Heart left ventricle (tissue), 16 donors: Measurements from ENCODE around the gene SLC33A1. TPM values are rescaled to one million over a fixed set of nuclear protein-coding genes. Genes with fewer than 3 reads are reported as not detected.

Experiments used
- ATAC-seq, 4 donors: fragments of 200-7000 bp; cut with Tn5 transposase; one replicate each; pipeline ENCODE4 v1.9.1; 2020 to 2022; ENCODE audit warnings: moderate library complexity in 4 of 4, mild to moderate bottlenecking in 3 of 4, moderate number of reproducible peaks in 1 of 4
- DNase-seq, 5 donors: peaks; one replicate each; pipeline ENCODE4 v3.0.0-alpha.2; 2020
- H3K27ac ChIP-seq, 12 donors: fragments of 200-600 bp; sonication (generic) in 4 of 12; one replicate each; pipeline versions ENCODE4 v1.5.0 to v1.8.0; 2016 to 2022; ENCODE audit warnings: mild to moderate bottlenecking in 2 of 12
- H3K27me3 ChIP-seq, 9 donors: fragments of 200-600 bp; sonication (generic) in 2 of 9; one replicate each; pipeline versions ENCODE4 v1.5.1 to v1.8.0; 2016 to 2022; ENCODE audit warnings: mild to moderate bottlenecking in 3 of 9
- H3K36me3 ChIP-seq, 9 donors: fragments of 200-600 bp; sonication (generic) in 2 of 9; one replicate each; pipeline versions ENCODE4 v1.5.0 to v1.8.0; 2018 to 2022; ENCODE audit warnings: mild to moderate bottlenecking in 2 of 9
- H3K4me1 ChIP-seq, 12 donors: fragments of 200-600 bp; sonication (generic) in 4 of 12; one replicate each; pipeline versions ENCODE4 v1.5.0 to v1.8.0; 2016 to 2022; ENCODE audit warnings: mild to moderate bottlenecking in 3 of 12
- H3K4me3 ChIP-seq, 12 donors: fragments of 200-600 bp; sonication (generic) in 4 of 12; one replicate each; pipeline versions ENCODE4 v1.5.0 to v1.8.0; 2017 to 2022; ENCODE audit warnings: mild to moderate bottlenecking in 9 of 12, moderate library complexity in 4 of 12
- H3K9me3 ChIP-seq, 12 donors: fragments of 200-600 bp; sonication (generic) in 4 of 12; one replicate each; pipeline versions ENCODE4 v1.5.0 to v1.8.0; 2016 to 2022; ENCODE audit warnings: mild to moderate bottlenecking in 1 of 12
- POLR2A ChIP-seq, 2 donors: fragments of 450-650 bp; IDR thresholded peaks; one replicate each; pipeline ENCODE4 v1.6.1; 2017; ENCODE audit warnings: antibody characterized with exemption in 2 of 2, mild to moderate bottlenecking in 2 of 2, moderate library complexity in 2 of 2
- WGBS, 4 donors: extraction: QIAGEN DNeasy Blood & Tissue Kit in 2 of 4; methylation state at CpG; one replicate each; pipeline versions ENCODE4 v1.1.5 to v1.1.7; 2013 to 2018; 5-methylcytosine and 5-hydroxymethylcytosine counted together
- intact Hi-C, 10 donors: fragments of 100-400 bp; cut with DNase I; formaldehyde crosslinking; loops; one replicate each; pipeline versions ENCODE4 v1.11.1 to v1.14.2; 2022
- polyA plus RNA-seq, 2 donors: library from polyadenylated mRNA; stranded (reverse); fragments of 200-250 nt; gene quantifications; one replicate each; pipeline ENCODE4 v1.2.3, GENCODE V29; 2013
- total RNA-seq, 9 donors: library from RNA; depleted of rRNA in 2 of 9; stranded (reverse); fragments of >200 nt in 2 of 9; fragmentation: NEBNext Ultra II Directional in 3 of 9; extraction: Animal tissue kit (Norgen Biotek cat#: 25700) in 3 of 9; gene quantifications; one replicate each; pipeline versions ENCODE4 v1.1.0 to v1.2.4, GENCODE V29; 2016 to 2023
- TF ChIP-seq, protein P1 (sequence below), 12 donors: fragments of 200-600 bp; sonication (generic) in 4 of 12; IDR thresholded peaks; one replicate each; pipeline versions ENCODE4 v1.5.0 to v1.8.0; 2018 to 2022; ENCODE audit warnings: antibody characterized with exemption in 12 of 12, mild to moderate bottlenecking in 5 of 12
- donor health status: ischemic (EF 13 %, LVEDD 7.1; RV severe dilation, severe dysfunction).
- donor health status: healthy with polysubstance abuse.
- donor health status: DM: no; HTN: yes; CAD: no.
- donor health status: DM: no; HTN: no; CAD: no.
- donor health status: ischemic (EF 25% LVEDD 6.9; RV normal size, moderate dysfunction).
- donor health status: ischemic (EF 25% LVEDD 5.7; RV mildly dilated, moderate dysfunction).
- donor health status: healthy.
- donor health status: DM: yes; HTN: yes; CAD: no.
- donor health status: ischemic (EF 35%, LVEDD 5.7; RV mildly dilated, moderate dysfunction).
- donor health status: nonischemic (EF 11% LVEDD 7.7; RV severe dilation, severe dysfunction).
- donor health status: DM: yes; HTN: yes; CAD: no.
- donor health status: PGD.
- donor health status: ischemic (EF 29% LVEDD 5.4; RV normal size, mild dysfunction).
- donor health status: nonischemic (EF 23%, LVEDD 6.1; RV moderate dilation, normal function).

The SLC33A1 gene
- total and polyA plus RNA-seq, 11 donors: 4.8 to 30.5 (median 21.6) TPM

DNA sequence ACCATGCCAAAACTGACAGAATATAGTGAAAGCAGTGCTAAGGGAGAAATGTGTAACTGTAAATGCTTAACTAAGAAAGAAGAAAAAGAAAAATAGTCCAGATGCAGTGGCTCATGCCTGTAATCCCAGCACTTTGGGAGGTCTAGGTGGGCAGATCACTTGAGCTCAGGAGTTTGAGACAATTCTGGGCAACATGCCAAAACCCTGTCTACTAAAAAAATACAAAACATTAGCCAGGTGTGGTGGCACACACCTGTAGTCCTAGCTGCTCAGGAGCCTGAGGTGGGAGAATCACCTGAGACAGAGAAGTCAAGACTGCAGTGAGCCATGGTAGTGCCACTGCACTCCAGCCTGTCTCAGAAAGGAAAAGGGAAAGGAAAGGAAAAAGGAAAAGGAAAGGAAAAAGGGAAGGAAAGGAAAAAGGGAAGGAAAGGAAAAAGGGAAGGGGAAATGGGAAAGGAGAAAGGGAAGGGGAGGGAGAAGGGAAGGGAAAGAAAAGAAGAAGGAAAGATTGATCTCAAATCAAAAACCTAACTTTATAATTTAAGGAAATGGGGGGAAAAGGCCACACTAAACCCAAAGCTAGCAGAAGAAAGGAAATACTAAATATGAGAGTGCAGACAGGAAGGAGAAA is 68.4 kb downstream of the SLC33A1 start:
- Histone ChIP-seq H3K9me3 (peaks cover 0 to 22% (median 9%) of the 10 kb centered on the region in 12 donors), H3K4me1 (no peaks in the 10 kb centered on the region), H3K27me3 (no peaks in the 10 kb centered on the region), H3K4me3 (no peak overlapping the region), H3K36me3 (peaks cover 0 to 27% (median 0%) of the 10 kb centered on the region in 9 donors), H3K27ac (no peak overlapping the region)
- intact Hi-C loops: no loop called here
- TF ChIP-seq, protein P1, sequence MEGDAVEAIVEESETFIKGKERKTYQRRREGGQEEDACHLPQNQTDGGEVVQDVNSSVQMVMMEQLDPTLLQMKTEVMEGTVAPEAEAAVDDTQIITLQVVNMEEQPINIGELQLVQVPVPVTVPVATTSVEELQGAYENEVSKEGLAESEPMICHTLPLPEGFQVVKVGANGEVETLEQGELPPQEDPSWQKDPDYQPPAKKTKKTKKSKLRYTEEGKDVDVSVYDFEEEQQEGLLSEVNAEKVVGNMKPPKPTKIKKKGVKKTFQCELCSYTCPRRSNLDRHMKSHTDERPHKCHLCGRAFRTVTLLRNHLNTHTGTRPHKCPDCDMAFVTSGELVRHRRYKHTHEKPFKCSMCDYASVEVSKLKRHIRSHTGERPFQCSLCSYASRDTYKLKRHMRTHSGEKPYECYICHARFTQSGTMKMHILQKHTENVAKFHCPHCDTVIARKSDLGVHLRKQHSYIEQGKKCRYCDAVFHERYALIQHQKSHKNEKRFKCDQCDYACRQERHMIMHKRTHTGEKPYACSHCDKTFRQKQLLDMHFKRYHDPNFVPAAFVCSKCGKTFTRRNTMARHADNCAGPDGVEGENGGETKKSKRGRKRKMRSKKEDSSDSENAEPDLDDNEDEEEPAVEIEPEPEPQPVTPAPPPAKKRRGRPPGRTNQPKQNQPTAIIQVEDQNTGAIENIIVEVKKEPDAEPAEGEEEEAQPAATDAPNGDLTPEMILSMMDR (IDR thresholded peaks at IDR 0.05): no peak
- TF ChIP-seq POLR2A (IDR thresholded peaks at IDR 0.05): no peak
- DNase-seq (no peak), ATAC-seq (no peak)

- H3K9me3 ChIP-seq: peaks cover 0 to 22% (median 9%) of the 10 kb centered on the region in 12 donors
- H3K27ac ChIP-seq: no peak overlapping the region
- TF ChIP-seq POLR2A (IDR thresholded peaks at IDR 0.05): no peak
- TF ChIP-seq, protein P1 (IDR thresholded peaks at IDR 0.05): no peak
- WGBS, 4 donors: 96 to 100% (median 99%) methylated on average over 1 of the region's 1 CpG
- intact Hi-C loops: no loop called here
- no peak overlapping the region for H3K4me3 ChIP-seq
- H3K27me3 ChIP-seq: no peaks in the 10 kb centered on the region
- no peak for DNase-seq
- no peaks in the 10 kb centered on the region for H3K4me1 ChIP-seq
- ATAC-seq: no peak
- peaks cover 0 to 41% (median 4%) of the 10 kb centered on the region in 9 donors for H3K36me3 ChIP-seq
Measured at GRCh38 chr3:155782390-155782953, 71.8 kb downstream of the SLC33A1 start.

GRCh38 chr3:155780291-155780690 is 73.9 kb downstream of the SLC33A1 start:
- TF ChIP-seq, protein P1 (IDR thresholded peaks at IDR 0.05): no peak
- no peak for TF ChIP-seq POLR2A (IDR thresholded peaks at IDR 0.05)
- no peak for DNase-seq
- H3K27ac ChIP-seq: no peak overlapping the region
- H3K27me3 ChIP-seq: no peaks in the 10 kb centered on the region
- H3K4me3 ChIP-seq: no peak overlapping the region
- ATAC-seq: no peak
- intact Hi-C loops: no loop called here
- H3K9me3 ChIP-seq: peaks cover 0 to 22% (median 9%) of the 10 kb centered on the region in 12 donors
- peaks cover 0 to 47% (median 4%) of the 10 kb centered on the region in 9 donors for H3K36me3 ChIP-seq
- no peaks in the 10 kb centered on the region for H3K4me1 ChIP-seq

GRCh38 chr3:155778462-155778861 is 75.8 kb downstream of the SLC33A1 start:
- DNase-seq: no peak
- H3K9me3 ChIP-seq: peaks cover 0 to 20% (median 9%) of the 10 kb centered on the region in 12 donors
- H3K36me3 ChIP-seq: peaks cover 0 to 52% (median 13%) of the 10 kb centered on the region in 9 donors
- no peak overlapping the region for H3K4me3 ChIP-seq
- no peaks in the 10 kb centered on the region for H3K4me1 ChIP-seq
- intact Hi-C loops: no loop called here
- no peak for ATAC-seq
- TF ChIP-seq, protein P1 (IDR thresholded peaks at IDR 0.05): no peak
- TF ChIP-seq POLR2A (IDR thresholded peaks at IDR 0.05): no peak
- no peaks in the 10 kb centered on the region for H3K27me3 ChIP-seq
- H3K27ac ChIP-seq: no peak overlapping the region
